ENCODE data around the gene CERS6.

Gene CERS6

DNA sequence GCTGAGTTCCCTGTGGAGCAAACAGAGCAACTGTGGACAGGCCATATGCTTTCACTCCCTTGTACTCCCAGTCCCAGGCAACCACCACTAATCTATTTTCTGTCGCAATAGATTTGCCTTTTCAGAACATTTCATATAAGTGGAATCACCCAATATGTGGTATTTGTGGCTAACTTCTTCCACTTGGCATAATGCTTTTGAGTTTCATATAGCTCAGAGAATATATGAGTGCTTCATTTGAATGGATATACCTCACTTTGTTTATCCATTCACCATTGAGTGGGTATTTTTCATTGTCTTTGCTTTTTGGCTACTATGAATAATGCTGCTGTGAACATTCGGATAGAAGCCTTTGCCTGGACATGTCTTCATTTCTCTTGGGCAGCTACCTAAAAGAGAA is 151.9 kb downstream of the CERS6 start:
- no peak for DNase-seq

DNA sequence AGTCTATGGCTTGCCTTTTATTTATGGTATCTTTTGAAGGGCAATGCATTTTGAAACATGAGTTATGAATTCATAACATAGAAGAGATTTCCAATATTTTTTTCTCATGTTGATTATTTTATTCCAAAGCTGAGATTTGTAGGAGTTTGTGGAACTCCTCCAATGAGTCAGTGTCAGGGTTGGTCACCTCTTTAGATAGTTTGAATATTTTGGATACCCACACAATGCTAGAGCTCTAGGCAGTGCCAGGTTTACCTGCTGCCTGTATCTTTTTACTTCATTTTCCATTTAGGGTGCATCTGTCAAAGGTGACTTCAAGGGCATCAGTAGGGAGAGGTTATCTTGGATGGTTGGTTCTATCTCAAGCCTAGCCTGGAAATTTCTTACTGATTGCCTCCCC is 152.7 kb downstream of the CERS6 start:
- no peak for DNase-seq

DNA sequence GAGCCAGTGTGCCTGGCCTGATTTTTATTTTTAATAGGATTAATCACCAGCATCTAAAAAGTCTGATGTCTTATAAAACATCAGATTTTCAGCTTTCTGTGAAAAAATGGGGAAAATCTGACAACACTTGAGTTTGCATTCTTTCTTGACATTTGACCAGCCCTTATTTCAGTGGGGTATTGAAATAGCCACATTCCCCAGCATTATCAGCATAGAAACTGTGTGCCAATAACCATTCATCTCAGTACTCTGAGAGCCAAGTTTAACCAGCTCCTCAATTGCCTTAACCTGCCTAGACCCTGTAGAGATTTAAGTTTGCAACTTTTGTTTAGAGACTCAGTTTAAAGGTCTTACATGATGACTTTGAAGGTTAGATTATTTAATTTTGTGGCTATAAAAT is 155.0 kb downstream of the CERS6 start:
- no peak for DNase-seq

DNA sequence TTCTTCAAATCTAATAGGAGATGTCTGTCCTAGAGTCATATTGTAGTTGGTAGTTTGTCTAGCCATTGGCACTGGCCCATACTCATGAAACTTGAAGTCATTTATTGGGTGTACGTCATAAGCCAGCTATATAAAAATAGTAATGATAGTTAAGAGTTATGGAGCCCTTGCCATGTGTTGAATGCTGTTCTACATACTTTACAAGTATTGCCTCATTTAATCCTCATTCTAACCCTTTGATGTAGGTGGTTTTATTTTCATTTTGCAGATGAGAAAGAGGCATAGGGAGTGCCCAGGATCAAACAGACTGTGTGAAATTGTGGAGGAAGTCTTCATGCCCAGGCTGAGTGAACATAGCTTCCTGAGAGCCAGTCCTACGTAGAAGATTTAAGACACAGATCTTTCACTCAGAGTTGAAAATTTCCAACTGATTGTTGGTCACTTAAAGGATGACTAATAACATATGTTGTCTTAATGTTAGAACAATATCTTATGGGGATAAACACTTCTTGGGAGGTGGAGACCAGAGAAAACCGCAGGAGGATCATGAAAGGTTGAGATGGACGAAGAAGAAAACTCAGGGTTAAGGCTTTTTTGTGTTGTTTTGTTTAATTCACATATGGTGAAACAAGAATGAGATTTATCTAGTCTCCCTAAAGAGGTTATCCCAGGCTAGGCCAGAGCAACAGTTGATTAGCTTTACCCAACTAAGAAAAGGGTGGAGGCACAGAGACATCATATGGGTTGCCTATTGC is 156.0 kb downstream of the CERS6 start:
- DNase-seq: peak in 2 of 6 experiments; percentile 7 to 8

DNA sequence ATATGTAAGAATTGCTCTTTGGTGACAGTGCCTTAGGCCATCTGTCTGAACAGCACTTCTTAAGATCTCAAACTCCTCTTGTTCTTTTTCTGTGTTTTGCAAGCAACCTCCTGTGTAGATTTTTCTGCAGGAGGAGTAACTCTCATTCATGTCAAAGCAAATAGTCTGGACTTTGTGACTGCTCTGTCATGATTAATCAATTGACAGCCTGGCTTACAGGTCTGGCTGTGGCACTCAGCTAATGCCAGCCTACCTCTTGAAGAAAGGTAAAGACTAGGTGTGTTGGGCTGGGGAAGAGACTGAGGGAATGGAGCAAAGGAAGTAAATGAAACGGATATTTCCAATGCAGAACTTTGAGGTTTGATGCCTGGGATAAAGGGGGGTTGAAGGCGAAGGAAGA is 156.6 kb downstream of the CERS6 start:
- DNase-seq: no peak

DNA sequence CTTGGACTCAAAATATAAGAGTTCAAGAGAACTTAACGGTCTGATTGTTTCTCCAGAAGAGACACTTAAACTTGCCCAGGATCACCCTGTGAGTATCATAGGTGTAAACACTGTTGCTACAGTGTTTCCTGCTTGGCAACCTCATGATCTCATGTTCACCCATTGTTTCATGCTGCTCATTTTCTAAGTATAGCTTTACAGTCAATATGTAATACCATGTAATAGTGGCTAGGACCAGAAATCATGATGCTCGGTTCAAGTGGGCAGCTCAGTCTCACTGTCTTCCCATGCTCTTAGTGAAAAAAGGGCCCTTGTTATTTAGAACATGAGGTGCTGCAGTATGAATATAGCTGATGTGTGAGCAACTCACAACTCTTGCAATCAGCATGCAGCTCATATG is 157.5 kb downstream of the CERS6 start:
- DNase-seq: no peak

DNA sequence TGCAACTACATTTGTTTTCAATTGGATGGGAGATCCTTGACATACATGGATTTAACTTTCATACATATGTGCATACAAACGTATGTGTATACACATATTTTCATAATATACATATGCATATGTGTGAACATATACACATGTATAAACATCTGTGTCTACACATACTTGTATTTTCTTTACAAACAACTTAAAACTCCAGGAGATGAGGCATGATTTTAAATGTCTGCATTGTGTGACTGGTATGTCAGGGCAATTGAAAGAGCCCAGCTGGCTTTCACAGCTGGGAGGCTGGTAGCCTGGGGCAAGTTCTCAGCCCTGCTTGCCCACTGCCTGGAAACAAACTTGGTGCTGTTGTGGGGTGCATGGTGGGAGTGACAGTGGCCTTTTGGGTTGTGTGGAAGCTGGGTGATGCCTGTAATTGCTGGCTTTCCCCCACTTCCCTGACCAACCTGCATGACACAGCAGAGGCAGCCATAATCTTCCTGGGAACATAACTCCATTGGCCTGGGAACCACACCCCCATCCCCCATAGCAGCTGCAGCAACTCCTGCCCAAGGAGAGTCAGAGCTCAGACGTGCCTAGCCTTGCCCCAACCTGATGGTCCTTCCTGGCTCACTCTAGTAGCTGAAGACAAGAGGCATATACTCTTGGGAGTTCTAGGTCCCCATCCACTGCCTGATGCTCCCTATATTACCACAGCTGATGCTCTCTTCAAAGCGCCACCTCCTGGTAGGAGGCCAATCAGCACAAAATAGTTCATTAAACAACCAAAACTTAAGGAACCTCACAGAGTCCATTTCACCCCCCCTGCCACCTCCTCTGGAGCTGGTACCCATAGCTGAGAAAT is 158.3 kb downstream of the CERS6 start:
- DNase-seq: no peak

DNA sequence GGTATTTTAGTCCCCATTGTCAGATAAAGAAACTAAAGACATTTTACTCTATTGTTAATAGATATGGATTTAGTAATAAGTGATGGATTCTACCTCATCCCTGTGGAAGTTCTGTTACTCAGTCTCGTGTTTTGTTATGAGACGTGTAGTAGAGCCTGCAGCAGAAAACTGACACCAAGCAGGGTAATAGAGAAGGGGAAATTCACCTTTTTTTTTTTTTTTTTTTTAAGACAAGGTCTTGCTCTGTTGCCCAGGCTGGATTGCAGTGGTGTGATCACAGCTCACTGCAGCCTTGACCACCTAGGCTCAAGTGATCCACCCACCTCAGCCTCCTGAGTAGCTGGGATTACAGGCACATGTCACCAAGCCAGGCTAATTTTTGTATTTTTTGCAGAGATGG is 164.5 kb downstream of the CERS6 start:
- DNase-seq: no peak

DNA sequence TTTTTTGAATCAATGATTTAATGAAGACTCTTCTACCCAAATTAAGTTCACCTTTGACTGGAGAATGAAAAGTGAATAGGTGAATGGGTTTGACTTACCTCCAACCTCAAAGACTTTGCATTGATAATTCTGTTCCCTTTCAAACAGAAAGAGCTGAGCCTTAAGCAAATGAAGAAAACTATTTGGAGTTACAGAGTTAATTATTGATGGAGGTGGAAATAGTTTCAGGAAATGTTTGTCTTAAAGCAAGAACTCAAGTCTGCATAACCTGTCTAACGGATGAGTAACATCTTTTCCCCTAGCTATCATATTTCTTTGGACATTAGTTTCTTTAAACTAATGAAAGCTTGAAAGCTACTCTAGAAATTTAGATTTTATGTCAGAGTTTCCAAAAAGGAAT is 166.5 kb downstream of the CERS6 start:
- no peak for DNase-seq

DNA sequence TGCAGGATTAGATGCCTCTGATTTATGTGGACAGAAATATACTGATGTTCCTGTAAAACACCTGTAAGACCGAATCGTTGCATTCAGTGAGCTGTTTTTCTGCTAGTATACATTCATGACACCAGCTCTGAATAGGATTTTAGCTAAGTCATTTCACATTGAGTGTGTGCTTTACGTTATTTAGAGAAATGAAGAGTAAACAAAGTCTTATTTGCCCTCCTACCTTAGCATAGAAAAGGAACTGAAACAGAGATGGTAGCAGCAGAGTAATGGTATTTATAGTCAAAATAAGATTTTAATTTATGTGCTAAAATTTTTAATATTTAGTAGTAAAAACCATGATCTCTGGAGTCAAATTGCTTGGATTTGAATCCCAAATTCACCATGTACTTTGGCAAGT is 168.0 kb downstream of the CERS6 start:
- no peak for DNase-seq

DNA sequence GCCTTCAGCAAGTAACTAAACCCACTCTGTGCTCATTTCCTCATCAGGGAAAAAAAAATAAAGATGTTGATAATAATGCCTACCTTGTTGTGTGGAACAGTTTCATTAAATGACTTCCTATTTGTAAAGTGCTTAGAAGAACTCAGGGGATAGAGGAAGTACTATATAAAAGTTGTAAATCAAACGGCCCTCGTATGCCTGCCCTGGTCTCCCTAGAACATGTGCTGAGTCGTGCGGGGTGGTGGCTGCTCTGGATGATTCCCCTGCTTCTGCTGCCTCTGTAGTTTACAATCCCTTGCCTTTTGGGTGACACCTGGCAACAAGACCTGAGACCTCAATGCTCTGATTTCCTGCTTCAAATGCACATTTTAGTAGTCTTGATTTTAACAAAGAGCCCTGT is 170.0 kb downstream of the CERS6 start:
- DNase-seq: peak in 1 of 6 experiments; percentile 14

DNA sequence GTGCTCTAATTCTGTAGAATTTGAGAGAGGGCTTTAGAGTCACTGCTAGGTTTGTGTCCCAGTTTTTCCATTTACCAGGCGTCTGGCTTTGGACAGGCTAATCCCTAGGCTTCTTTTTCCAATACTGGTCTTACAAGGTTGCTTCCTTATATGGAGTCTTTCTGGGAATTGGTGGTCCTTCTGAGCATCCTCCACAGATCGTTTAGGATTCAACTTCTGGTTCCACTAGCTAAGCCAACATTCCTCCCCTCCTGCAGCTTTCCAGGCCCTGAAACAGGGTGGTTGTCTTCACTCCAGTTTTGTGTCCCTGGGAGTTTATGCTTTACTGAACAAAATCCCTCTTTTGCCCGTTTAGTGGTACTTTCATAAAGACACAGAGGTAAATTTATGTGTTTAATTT is 170.6 kb downstream of the CERS6 start:
- no peak for DNase-seq

DNA sequence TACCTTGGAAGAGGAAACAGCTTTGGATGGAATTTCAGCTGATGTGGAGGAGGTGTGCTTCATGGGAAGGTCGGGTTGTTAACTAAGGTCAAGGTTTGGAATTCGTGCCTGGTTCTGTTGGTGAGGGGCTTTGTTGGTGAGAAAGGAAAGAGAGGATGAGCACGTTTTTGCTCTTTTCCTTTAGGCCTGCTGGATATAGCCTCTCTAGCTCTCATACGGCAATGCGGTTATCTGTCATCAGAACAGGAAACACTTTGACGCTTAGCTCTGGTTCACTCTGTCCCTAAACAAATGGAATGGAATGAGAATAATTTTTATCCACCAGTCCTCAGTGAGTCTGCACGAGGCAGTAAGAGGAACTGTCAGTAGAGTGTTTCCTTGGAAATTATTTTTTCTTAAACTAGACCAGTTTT is 176.6 kb downstream of the CERS6 start:
- DNase-seq: no peak

DNA sequence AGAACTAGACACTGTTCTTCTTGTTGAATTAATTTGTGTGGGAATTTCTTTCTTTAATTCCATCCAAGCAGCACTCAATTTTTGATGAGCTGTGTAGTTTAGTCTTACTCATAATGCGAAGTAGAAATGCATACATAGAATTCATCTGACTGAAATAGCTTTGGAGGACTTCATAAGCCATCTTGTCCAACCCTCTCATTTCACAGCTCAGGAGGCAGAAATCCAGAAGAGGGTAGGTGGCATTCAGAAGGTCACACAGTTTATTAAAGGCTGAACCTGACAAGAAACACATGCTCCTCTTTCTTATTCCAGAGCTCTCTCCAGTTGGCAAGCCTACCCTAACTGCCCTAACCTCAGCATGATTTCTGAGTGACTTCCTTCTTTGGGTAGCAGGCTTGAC is 177.1 kb downstream of the CERS6 start:
- no peak for DNase-seq

DNA sequence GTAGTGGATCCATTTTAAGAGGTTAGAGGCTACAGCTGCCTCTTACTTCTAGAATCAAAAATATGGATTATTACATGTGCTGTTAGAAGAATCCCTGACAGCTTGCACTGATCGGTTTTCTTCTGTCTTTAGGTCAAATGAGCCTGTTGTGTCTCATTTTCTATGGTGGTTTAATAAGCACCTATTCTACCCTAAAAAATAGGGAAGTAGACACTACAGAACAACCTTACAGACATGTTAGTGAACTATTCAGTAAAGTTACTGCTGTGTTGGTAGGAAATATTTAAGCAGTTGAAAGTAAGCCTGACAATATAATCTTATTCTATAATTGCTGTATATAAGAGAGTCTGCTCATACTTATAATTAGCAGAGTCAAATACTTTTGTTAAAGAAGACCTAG is 177.8 kb downstream of the CERS6 start:
- DNase-seq: no peak

DNA sequence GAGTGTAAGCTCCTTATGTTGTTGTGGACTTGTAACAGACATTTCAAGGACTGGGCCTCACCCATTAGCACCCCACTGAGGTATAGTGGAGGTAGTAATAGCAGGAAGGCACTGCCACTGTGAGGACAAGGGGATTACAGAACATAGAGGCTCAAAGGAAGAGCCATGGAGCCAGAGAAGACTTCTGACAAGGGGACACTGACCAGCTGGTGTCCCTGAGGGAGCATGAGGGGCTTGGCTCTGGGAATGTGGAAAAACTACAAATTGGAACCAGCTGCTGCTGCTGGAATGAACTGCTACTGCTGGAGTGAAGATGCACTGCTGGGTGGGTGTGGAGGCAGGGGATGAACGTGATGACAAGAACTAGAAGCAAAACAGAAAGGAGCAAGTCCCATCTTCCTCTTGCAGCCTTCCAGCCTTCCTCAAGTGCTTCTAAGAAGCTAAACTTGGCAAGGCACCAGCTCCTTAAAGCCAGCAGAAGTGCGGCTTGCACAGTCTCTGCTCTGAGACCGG is 179.0 kb downstream of the CERS6 start:
- DNase-seq: no peak

DNA sequence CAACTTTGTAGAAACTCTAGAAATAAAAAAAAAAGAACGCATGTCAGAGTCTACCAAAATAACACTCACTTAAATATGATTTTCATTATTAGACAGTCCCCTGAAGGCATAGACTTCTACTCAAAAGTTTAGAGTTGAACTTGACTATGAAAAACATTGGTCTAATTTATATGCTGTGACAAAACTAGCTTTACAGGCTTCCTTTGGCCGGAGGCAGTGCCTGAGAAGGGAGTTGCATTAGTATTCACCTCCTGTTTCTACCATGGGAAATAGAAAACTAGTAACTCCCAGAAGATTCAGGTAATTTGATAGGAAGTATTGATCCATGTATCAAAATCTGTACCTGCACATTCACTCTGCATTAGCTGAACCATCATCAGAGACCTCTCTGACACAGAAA is 182.9 kb downstream of the CERS6 start:
- no peak for DNase-seq

DNA sequence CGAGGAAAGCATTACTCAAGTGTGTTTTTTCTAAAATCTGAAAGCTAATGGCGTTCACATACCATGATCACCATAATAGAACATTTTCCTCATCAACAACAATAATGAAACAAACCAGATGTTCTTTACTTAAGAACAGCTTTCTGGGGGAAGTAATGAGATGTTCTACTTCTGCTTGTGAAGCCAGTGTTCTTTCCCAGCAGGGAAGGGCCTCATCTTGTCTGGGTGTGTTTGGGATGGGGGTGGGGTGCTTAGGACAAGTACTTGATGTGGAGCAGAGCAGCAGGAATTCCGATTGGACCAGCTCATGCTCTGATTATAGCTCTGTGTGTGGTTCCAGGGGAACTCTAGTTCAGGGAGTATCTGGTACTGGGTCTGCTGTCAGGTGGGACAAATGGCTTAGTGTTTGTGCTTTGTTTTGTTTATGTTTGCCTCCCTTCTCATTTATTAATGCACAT is 183.4 kb downstream of the CERS6 start:
- DNase-seq: no peak

DNA sequence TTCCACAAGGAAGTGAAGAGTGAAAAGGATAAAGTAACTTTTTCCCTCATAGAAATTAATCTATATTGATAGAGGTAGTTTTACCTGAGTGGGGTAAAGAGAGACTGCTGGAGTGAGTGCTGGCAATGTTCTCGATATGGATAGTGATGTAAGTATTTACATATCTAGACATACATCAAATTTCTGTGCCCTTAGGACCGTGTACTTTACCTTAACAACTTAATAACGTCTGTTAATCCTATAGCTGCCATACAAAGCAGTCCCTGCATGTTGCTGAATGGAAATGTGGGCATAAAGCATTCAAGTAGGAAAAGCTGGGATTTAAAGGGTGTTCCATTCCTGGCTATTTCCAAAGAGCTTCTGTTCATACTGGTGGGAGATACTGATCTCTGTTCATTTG is 184.0 kb downstream of the CERS6 start:
- no peak for DNase-seq

DNA sequence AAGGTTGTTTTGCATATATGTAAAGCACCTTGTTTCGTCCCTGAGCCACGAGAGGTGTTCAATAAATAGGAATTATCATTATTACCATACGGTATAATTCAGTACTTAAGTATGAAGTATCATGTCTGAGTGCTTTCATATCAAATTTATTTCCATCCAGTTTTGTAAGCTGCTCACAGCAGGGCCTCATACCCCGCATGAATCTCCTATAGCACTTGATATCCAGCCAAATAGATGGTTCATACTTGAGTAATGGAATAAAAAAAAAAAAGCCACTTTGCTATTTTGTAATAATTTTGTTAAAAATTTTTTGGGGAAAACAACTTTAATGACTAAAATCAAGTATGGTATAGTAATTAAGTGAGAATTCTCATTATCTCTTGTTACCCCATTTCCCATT is 185.6 kb downstream of the CERS6 start:
- no peak for DNase-seq

DNA sequence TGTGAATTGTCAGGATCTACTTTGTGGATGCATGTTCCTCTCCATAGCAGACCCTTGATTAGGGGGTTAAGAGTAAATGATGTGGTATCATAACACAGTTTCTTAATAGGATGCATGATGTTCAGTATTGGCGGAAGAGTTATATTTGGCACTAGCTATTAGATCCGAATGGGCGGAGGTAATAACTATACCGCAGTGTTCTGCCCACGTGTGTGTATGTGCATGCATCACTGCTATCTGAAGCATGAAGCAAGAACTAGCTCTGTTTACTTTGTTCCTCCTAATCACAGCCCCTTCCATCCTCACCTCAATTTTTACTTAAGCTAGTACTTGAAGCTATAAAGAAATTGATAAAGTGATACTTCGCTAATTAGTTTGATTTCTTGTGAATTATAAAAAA is 186.8 kb downstream of the CERS6 start:
- DNase-seq: no peak

DNA sequence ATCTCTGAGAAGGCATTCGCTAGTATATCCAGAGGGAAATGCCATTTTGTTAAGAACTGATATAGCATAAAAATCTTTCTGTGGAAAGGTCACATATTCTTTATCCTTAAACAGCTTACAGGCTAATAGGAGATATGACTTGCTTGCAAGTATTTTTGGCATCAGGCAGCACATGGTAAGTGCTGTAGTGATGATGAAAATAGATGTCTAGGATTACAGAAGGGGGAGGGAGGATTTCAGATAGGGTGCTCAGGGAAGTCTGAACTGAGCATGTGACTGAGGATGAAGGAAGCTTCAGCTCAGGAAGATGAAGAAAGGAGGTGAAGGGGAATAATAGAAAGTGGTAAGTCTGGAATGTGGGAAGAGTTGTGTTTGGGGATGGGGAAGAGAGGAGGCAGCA is 187.9 kb downstream of the CERS6 start:
- DNase-seq: no peak

DNA sequence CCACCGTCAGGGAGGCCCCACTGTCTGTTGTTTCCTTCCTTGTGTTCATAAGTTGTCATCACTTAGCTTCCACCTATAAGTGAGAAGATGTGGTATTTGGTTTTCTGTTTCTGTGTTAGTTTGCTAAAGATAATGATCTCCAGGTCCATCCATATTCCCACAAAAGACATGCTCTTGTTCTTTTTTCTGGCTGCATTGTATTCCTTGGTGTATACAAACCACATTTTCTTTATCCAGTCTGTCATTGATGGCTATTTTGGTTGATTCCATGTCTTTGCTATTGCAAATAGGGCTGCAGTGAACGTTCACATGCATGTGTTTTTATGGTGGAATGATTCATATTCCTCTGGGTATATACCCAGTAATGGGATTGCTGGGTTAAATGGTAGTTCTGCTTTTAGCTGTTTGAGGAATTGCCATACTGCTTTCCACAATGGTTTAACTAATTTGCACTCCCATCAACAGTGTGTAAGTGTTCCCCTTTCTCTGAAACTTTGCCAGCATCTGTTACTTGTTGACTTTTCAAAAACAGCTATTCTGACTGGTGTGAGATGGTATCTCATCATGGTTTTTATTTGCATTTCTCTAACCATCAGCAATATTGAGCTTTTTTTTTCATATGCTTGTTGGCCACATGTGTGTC is 189.7 kb downstream of the CERS6 start:
- no peak for DNase-seq

DNA sequence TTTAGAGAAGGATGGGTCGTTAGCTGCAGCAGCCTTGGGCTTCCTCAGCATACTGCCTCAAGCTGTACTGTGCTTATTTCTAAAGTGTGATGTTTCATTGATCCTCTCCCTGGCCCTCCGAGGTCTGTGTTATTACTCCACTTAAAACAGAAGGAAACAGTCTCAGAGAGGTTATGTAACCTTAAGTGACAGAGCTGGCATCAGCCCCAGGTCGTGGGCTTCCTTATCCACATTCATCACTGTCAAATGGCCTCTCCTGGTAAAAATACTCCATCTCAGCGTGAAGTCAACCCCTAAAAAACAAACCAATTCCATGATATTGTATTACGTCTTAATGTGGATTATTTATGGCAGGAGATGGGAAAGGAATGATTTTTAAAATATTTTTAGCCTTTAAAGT is 193.0 kb downstream of the CERS6 start:
- no peak for DNase-seq

Measured in stimulated activated naive CD4-positive, alpha-beta T cell (primary cell).